Mesendoderm (in vitro differentiated cells): ENCODE measurements around the gene MICU1.

Source experiments
- DNase-seq: peaks from one replicate; pipeline ENCODE4 v3.0.0; 2013
- H2AK5ac ChIP-seq: 2 replicates; pipeline ENCODE4 v1.6.1; 2013; ENCODE audit warnings: low read length, inconsistent platforms
- H2BK120ac ChIP-seq: 2 replicates; pipeline ENCODE4 v1.6.1; 2013; ENCODE audit warnings: low read depth, mild to moderate bottlenecking, low read length, moderate library complexity, mixed read lengths
- H2BK15ac ChIP-seq: replicated peaks from 2 replicates; pipeline ENCODE4 v1.6.1; 2013; ENCODE audit warnings: low read depth, mild to moderate bottlenecking, moderate library complexity
- H2BK5ac ChIP-seq: 2 replicates; pipeline ENCODE4 v1.6.1; 2013; ENCODE audit warnings: low read length, inconsistent platforms
- H3K18ac ChIP-seq: 2 replicates; pipeline ENCODE4 v1.6.1; 2013; ENCODE audit warnings: mild to moderate bottlenecking, low read length, mixed read lengths
- H3K23ac ChIP-seq: one replicate; pipeline ENCODE4 v1.6.1; 2013; ENCODE audit warnings: low read length
- H3K27ac ChIP-seq: 2 replicates; pipeline ENCODE4 v1.5.1; 2013; ENCODE audit warnings: low read depth, mild to moderate bottlenecking, inconsistent platforms, low read length, moderate library complexity
- H3K27me3 ChIP-seq: 2 replicates; pipeline ENCODE4 v1.6.1; 2013; ENCODE audit warnings: low read length, control low read depth, mild to moderate bottlenecking, inconsistent platforms; ENCODE audit not compliant: insufficient read depth, poor library complexity
- H3K36me3 ChIP-seq: 2 replicates; pipeline ENCODE4 v1.6.1; 2013; ENCODE audit warnings: low read length, inconsistent platforms; ENCODE audit not compliant: control insufficient read depth, insufficient read depth
- H3K4ac ChIP-seq: one replicate; pipeline ENCODE4 v1.6.1; 2013; ENCODE audit warnings: low read depth, mild to moderate bottlenecking, low read length, moderate library complexity
- H3K4me1 ChIP-seq: 2 replicates; pipeline ENCODE4 v1.6.1; 2013; ENCODE audit warnings: low read depth, low read length, inconsistent platforms; ENCODE audit not compliant: control insufficient read depth
- H3K4me2 ChIP-seq: 2 replicates; pipeline ENCODE4 v1.6.1; 2013; ENCODE audit warnings: low read length
- H3K4me3 ChIP-seq: 2 replicates; pipeline ENCODE4 v1.5.1; 2013; ENCODE audit warnings: mild to moderate bottlenecking, low read length
- H3K56ac ChIP-seq: one replicate; pipeline ENCODE4 v1.6.1; 2013; ENCODE audit warnings: low read length
- H3K79me1 ChIP-seq: 2 replicates; pipeline ENCODE4 v1.6.1; 2013; ENCODE audit warnings: low read length, inconsistent platforms
- H3K79me2 ChIP-seq: 2 replicates; pipeline ENCODE4 v1.6.1; 2013; ENCODE audit warnings: mild to moderate bottlenecking, low read length; ENCODE audit not compliant: control insufficient read depth, insufficient read depth
- H3K9ac ChIP-seq: 2 replicates; pipeline ENCODE4 v1.6.1; 2013; ENCODE audit warnings: low read length, inconsistent platforms
- H4K5ac ChIP-seq: one replicate; pipeline ENCODE4 v1.6.1; 2013; ENCODE audit warnings: low read length
- H4K8ac ChIP-seq: one replicate; pipeline ENCODE4 v1.6.1; 2013; ENCODE audit warnings: low read depth, mild to moderate bottlenecking, control low read depth, low read length, moderate library complexity
- WGBS: extraction: QIAGEN DNeasy Blood & Tissue Kit; methylation state at CpG from one replicate; pipeline ENCODE4 v1.1.7; 2013; ENCODE audit warnings: low lambda C conversion rate, missing lambda C conversion rate; ENCODE audit not compliant: insufficient coverage; ENCODE audit errors: extremely low coverage; 5-methylcytosine and 5-hydroxymethylcytosine counted together

The MICU1 gene

DNA sequence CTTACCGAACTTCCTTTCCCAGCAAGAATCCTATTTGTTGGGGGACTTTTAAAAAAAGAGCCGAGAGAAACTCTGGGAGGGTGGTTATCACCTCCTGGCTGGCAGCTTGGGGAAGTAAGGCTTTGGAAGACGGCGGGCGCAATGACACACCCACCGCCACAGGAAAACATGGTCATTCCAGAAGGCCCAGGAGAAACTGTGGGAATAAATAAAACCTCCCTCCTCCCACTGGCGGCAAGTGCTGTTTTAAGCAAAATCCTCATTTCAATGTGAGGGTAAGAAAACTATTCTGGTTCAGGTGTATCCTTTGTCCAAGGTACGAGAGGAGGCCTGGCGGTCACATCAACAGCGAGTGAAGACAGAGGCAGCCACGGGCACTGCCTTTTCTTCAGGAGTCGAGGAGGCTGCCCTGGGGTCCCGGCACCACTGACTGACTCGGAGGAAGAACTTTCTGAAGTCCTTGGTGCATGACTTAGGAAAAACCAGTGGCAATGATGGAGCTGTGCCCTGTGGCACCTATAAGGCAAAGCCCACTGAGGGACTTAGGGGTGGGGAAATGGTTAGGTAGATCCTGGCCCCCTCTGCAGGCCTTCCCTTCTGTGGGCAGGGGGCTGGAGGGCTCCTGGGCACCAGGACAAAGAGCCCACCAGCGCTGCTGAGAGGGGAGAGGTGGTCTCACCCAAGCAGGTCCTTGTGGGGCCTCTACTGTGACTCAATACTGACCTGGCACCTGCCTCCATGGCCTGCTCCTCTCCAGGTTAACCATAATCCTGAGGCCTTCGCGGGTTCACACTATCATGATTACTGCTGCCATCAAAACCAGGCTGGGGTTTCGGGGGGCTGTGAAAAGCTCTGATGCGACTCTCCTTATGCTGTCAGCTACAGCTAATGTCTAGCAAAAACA lies 292.5 kb downstream of the MICU1 start:
- no peak overlapping the region for H3K4me3 ChIP-seq
- peaks cover 7% of the 10 kb centered on the region for H3K36me3 ChIP-seq
- no peak overlapping the region for H2BK5ac ChIP-seq
- no peaks in the 10 kb centered on the region for H3K79me1 ChIP-seq
- no peaks in the 10 kb centered on the region for H3K79me2 ChIP-seq
- H3K23ac ChIP-seq: no peak overlapping the region
- H3K4me1 ChIP-seq: peaks cover 9% of the 10 kb centered on the region
- no peak overlapping the region for H3K9ac ChIP-seq
- no peak overlapping the region for H4K5ac ChIP-seq
- peak overlapping the region; percentile 22 for H3K56ac ChIP-seq
- H4K8ac ChIP-seq: no peak overlapping the region
- no peak overlapping the region for H3K27ac ChIP-seq
- no peak overlapping the region for H2AK5ac ChIP-seq
- WGBS: no CpG with 5 or more reads among the region's 19 CpGs
- no peak overlapping the region for H3K4me2 ChIP-seq
- H3K4ac ChIP-seq: no peak overlapping the region
- H3K18ac ChIP-seq: no peak overlapping the region
- no peaks in the 10 kb centered on the region for H3K27me3 ChIP-seq
- DNase-seq: no peak
- no peak overlapping the region for H2BK120ac ChIP-seq
- H2BK15ac ChIP-seq: no peak overlapping the region

DNA sequence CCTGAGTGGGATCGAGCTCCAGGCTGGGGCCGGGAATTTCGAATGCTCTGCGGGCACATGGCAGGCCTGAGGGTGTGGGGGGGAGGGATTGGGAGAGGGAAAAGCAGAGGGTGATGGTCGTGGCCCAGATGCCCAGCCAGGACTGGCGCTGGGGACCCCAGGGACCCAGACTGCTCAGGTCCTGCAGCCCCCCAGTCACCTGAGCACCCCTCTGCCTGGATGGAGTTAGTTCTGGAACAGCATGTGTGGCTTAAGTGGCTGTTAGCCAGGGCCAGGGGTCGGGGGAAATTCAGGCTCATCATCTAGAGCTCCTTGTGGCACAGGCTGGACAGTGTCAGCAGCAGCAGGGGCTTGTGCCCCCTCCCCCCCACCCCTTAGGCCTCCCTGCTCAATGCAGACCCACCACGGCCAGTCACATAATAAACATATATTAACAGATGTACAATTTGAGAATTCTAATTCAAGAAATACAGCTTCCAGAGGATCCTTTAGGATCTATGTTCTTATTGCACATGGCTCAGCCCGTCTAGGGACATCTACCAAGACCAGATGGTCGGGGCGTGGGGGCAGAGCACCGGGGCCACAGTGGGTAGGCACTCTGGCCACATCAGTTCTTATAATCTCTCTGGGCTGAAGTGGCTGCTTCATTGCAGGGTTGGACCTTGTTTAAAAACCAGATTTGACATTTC lies 293.3 kb downstream of the MICU1 start:
- Histone ChIP-seq H3K27ac (peak overlapping the region; percentile 39), H3K56ac (peak overlapping the region; percentile 89), H3K27me3 (no peaks in the 10 kb centered on the region), H3K36me3 (peaks cover 5% of the 10 kb centered on the region), H3K23ac (peak overlapping the region; percentile 86), H3K4me3 (no peak overlapping the region), H3K18ac (peak overlapping the region; percentile 3), H2BK5ac (peak overlapping the region; percentile 85), H4K5ac (no peak overlapping the region), H2AK5ac (peak overlapping the region; percentile 91), H3K4me1 (peaks cover 9% of the 10 kb centered on the region), H4K8ac (no peak overlapping the region), H3K4me2 (no peak overlapping the region), H2BK15ac (no peak overlapping the region), H2BK120ac (no peak overlapping the region), H3K4ac (peak overlapping the region; percentile 17), H3K79me2 (no peaks in the 10 kb centered on the region), H3K79me1 (no peaks in the 10 kb centered on the region), H3K9ac (peak overlapping the region; percentile 74)
- no CpG with 5 or more reads among the region's 12 CpGs for WGBS
- no peak for DNase-seq

DNA sequence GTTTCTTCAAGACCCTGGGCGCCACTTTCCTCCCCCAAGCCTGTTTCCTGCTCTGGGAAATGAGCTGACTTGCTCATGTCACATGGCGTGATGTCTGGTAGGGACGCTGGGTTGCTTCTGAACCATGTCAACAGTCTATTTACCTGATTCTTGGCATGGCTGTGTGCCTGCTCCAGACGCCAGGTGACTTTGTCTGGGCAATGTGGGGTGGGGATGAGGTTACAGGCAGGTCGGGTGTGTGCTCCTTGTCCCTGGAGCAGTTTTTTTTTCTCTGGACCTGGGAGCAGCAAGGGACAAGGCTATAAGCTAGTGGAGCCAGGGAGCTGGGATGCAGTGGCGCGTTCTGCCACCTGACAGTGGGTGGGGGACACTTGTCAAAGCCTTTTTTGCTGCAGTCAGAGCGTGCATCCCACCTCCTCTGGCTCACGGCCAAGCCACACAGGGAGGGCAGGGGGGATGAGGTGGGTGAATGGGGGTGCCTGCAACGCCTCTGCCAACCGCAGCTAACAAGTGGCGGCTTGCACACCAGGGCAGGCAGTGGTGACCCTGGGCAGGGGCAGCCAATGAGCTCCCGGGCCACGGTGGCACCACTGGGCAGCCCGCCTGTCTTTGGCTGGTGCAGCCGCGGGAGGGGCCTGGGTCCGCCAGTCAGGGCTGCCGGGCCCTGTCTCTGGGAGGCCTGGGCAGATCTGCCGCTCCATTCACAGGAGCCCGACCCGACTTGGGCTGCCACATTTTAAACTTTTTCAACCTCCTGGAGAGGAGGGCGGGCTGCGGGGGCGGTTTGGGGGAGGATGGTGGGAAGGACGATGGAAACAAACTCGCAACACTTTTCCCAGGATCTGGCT lies 294.1 kb downstream of the MICU1 start:
- Histone ChIP-seq H4K8ac (no peak overlapping the region), H3K79me2 (no peaks in the 10 kb centered on the region), H3K4me3 (no peak overlapping the region), H3K36me3 (peaks cover 4% of the 10 kb centered on the region), H2AK5ac (peak overlapping the region; percentile 88), H2BK120ac (no peak overlapping the region), H3K27ac (peak overlapping the region; percentile 39), H3K9ac (peak overlapping the region; percentile 74), H2BK5ac (peak overlapping the region; percentile 64), H3K4me2 (peak overlapping the region; percentile 26), H2BK15ac (no peak overlapping the region), H3K4me1 (peaks cover 9% of the 10 kb centered on the region), H3K27me3 (no peaks in the 10 kb centered on the region), H3K56ac (peak overlapping the region; percentile 89), H3K79me1 (no peaks in the 10 kb centered on the region), H3K18ac (peak overlapping the region; percentile 19), H3K4ac (peak overlapping the region; percentile 17), H3K23ac (no peak overlapping the region), H4K5ac (no peak overlapping the region)
- peak; percentile 97 for DNase-seq
- WGBS: no CpG with 5 or more reads among the region's 27 CpGs

DNA sequence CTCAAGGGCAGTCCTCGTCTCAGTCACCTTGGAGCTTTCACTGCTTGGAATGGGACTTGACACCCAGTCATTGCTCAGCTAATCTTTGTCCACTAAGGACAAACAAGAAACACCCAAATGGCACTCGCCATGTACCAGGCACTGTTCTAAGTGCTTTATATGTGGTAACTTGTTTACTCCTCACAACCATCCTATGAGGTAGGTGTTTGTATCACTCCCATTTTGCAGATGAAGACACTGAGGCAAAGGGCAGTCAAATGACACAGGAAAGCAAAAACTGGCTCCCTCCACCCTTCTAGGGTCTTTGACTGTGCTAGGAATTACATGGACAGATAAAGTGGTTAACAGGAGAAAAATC lies 295.8 kb downstream of the MICU1 start:
- H4K5ac ChIP-seq: no peak overlapping the region
- H3K4ac ChIP-seq: no peak overlapping the region
- DNase-seq: no peak
- H3K4me1 ChIP-seq: peaks cover 9% of the 10 kb centered on the region
- no peak overlapping the region for H2BK15ac ChIP-seq
- H3K9ac ChIP-seq: no peak overlapping the region
- H2AK5ac ChIP-seq: no peak overlapping the region
- H3K18ac ChIP-seq: no peak overlapping the region
- no peaks in the 10 kb centered on the region for H3K79me2 ChIP-seq
- no peaks in the 10 kb centered on the region for H3K27me3 ChIP-seq
- no peak overlapping the region for H3K27ac ChIP-seq
- H3K36me3 ChIP-seq: no peaks in the 10 kb centered on the region
- no peak overlapping the region for H4K8ac ChIP-seq
- no CpG with 5 or more reads among the region's 2 CpGs for WGBS
- H3K56ac ChIP-seq: no peak overlapping the region
- H3K79me1 ChIP-seq: no peaks in the 10 kb centered on the region
- H3K4me2 ChIP-seq: no peak overlapping the region
- no peak overlapping the region for H2BK120ac ChIP-seq
- no peak overlapping the region for H3K4me3 ChIP-seq
- no peak overlapping the region for H2BK5ac ChIP-seq
- H3K23ac ChIP-seq: no peak overlapping the region

DNA sequence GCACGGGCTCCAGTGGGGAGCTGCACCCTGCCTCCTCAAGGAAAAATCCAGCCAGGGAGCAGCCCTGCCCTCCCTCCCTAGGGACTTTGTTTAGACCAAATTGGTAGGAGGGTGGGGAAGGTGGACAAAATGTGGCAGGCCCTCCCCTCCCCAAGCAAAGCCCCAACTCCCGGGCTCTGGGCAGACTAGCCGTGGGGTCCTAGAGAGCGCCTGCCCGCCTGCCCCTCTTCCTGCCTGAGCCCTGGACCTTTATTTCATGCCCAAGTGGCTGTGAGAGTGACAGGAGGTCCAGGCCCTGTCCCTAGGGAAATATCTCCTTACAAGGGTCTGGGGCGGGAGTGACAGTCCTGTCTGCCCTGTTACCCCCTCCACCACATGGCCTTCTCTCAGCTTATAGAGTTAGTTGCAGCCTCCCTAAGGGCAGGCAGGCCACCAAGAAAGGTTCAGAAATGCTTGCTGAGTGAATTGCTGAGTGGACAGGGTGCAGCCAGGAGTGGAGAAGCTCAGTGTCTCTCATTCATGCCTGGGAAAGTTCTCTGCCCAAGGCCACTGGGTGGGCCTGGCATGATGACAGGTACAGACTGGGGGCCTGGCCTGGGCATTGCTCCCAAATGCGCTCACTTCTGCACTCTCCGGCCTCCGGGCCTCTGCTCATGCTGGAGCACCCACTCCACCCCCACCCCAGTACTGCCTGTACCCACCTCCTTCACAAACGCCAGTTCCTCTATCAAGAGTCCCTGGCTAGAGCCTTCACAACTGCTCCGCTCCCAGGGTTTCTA lies 296.4 kb downstream of the MICU1 start:
- Histone ChIP-seq H2BK120ac (no peak overlapping the region), H3K4me1 (peaks cover 9% of the 10 kb centered on the region), H3K4me3 (no peak overlapping the region), H3K36me3 (no peaks in the 10 kb centered on the region), H2BK15ac (no peak overlapping the region), H3K9ac (peak overlapping the region; percentile 16), H3K79me2 (no peaks in the 10 kb centered on the region), H3K4ac (peak overlapping the region; percentile 19), H2BK5ac (no peak overlapping the region), H4K5ac (no peak overlapping the region), H3K18ac (no peak overlapping the region), H3K56ac (peak overlapping the region; percentile 60), H3K27ac (peak overlapping the region; percentile 32), H3K23ac (no peak overlapping the region), H3K27me3 (no peaks in the 10 kb centered on the region), H3K4me2 (no peak overlapping the region), H4K8ac (no peak overlapping the region), H2AK5ac (no peak overlapping the region), H3K79me1 (no peaks in the 10 kb centered on the region)
- WGBS: no CpG with 5 or more reads among the region's 11 CpGs
- DNase-seq: no peak
